ENCODE data around the gene ADAMTS17.

ADAMTS17 gene

DNA sequence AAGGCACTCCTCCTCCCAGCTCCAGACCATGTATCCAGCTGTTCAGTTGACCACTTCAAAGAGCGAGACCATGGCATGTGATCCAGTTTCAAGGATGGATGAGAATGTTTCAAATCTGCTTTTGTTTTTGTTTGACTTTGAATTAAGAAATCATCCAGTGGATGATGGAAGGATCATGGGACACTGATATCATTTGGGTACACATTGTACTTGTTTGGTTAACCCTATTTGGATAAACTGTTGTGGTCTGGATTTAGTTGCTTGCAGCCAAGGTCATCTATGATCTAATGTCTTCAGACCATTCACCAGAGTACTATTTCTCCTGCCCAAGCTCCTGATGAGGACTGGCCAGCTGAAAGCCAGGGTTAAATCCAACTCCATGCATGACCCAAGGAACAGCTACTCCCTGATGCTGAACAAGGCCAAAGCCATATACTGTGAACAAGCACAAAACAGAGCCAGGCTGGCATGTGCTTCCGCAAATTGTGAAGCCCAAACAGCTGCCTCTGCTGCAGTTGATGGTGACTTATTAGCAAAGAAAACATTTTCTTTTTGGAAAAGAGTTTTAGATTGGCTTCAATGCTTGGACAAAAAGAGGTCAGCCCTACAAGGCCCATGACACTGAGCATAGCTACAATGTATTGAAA lies 5.2 kb upstream of the ADAMTS17 start:
- TF ChIP-seq, protein P1, sequence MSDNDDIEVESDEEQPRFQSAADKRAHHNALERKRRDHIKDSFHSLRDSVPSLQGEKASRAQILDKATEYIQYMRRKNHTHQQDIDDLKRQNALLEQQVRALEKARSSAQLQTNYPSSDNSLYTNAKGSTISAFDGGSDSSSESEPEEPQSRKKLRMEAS (IDR thresholded peaks at IDR 0.05), result no peak
- TF ChIP-seq, protein P2, sequence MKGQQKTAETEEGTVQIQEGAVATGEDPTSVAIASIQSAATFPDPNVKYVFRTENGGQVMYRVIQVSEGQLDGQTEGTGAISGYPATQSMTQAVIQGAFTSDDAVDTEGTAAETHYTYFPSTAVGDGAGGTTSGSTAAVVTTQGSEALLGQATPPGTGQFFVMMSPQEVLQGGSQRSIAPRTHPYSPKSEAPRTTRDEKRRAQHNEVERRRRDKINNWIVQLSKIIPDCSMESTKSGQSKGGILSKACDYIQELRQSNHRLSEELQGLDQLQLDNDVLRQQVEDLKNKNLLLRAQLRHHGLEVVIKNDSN (IDR thresholded peaks at IDR 0.05), result no peak
- TF ChIP-seq NFIC (IDR thresholded peaks at IDR 0.05) (no peak), CREB1 (IDR thresholded peaks at IDR 0.05; ENCODE audit: low read depth) (no peak), ZBTB7A (IDR thresholded peaks at IDR 0.05; ENCODE audit: low read depth) (no peak), EGR1 (IDR thresholded peaks at IDR 0.05) (no peak), CEBPB (IDR thresholded peaks at IDR 0.05) (no peak)
- TF ChIP-seq, protein P3, sequence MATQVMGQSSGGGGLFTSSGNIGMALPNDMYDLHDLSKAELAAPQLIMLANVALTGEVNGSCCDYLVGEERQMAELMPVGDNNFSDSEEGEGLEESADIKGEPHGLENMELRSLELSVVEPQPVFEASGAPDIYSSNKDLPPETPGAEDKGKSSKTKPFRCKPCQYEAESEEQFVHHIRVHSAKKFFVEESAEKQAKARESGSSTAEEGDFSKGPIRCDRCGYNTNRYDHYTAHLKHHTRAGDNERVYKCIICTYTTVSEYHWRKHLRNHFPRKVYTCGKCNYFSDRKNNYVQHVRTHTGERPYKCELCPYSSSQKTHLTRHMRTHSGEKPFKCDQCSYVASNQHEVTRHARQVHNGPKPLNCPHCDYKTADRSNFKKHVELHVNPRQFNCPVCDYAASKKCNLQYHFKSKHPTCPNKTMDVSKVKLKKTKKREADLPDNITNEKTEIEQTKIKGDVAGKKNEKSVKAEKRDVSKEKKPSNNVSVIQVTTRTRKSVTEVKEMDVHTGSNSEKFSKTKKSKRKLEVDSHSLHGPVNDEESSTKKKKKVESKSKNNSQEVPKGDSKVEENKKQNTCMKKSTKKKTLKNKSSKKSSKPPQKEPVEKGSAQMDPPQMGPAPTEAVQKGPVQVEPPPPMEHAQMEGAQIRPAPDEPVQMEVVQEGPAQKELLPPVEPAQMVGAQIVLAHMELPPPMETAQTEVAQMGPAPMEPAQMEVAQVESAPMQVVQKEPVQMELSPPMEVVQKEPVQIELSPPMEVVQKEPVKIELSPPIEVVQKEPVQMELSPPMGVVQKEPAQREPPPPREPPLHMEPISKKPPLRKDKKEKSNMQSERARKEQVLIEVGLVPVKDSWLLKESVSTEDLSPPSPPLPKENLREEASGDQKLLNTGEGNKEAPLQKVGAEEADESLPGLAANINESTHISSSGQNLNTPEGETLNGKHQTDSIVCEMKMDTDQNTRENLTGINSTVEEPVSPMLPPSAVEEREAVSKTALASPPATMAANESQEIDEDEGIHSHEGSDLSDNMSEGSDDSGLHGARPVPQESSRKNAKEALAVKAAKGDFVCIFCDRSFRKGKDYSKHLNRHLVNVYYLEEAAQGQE (IDR thresholded peaks at IDR 0.05; ENCODE audit: low read depth), result no peak

DNA sequence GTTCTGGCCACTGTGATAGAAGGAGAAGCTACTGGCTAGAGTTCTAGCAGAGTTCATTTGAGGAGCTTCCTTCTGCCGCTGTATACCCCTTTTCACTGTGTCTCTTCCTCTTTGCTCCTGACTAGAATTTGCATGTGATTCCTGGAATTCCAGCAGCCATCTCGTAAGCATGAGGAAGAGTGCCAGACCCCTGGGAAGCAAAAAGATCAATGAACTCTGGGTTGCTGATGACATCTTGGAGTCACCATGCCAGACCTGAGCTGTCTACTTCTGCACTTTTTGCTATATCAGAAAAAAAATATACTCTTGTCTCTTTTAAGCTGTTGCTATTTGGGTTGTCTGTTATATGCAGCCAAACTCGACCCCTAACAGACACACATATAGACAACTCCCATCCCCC lies 3.7 kb upstream of the ADAMTS17 start:
- TF ChIP-seq CEBPB (IDR thresholded peaks at IDR 0.05) (no peak), FOXM1 (IDR thresholded peaks at IDR 0.05; ENCODE audit: borderline replicate concordance, low read depth) (no peak), EGR1 (IDR thresholded peaks at IDR 0.05) (no peak), EP300 (IDR thresholded peaks at IDR 0.05; ENCODE audit: borderline replicate concordance) (no peak), TAF1 (IDR thresholded peaks at IDR 0.05; ENCODE audit: low read depth) (no peak), TCF12 (IDR thresholded peaks at IDR 0.05; ENCODE audit: low read depth) (no peak), YY1 (IDR thresholded peaks at IDR 0.05; ENCODE audit: low read depth) (no peak), ZBTB7A (IDR thresholded peaks at IDR 0.05; ENCODE audit: low read depth) (no peak), RAD21 (IDR thresholded peaks at IDR 0.05; ENCODE audit: low read depth) (no peak)
- TF ChIP-seq, protein P1 (IDR thresholded peaks at IDR 0.05), result no peak
- TF ChIP-seq, protein P2 (IDR thresholded peaks at IDR 0.05), result no peak
- TF ChIP-seq, protein P3 (IDR thresholded peaks at IDR 0.05; ENCODE audit: low read depth), result no peak

DNA sequence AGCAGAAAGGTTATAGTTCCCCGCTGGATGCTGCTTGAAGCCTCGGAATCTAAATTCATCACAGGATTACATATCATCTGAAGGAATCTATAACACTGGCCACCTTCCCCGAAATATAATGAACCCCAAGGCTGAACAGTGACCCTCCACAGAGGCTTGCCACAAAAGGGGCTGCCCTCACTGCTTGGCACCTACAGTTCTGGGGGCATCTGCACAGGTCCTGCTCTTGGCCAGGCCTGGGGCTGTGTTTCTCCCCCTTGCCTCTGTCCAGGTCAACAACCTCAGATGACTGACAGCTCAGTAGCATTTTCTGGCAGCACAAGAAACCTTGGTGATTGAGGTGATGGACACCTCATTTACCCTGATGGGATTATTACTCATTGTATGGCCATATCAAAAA lies 1.5 kb upstream of the ADAMTS17 start:
- TF ChIP-seq ZBTB7A (IDR thresholded peaks at IDR 0.05; ENCODE audit: low read depth) (no peak), TAF1 (IDR thresholded peaks at IDR 0.05; ENCODE audit: low read depth) (no peak), TEAD4 (IDR thresholded peaks at IDR 0.05) (no peak), NFIC (IDR thresholded peaks at IDR 0.05) (no peak), TCF12 (IDR thresholded peaks at IDR 0.05; ENCODE audit: low read depth) (no peak), CEBPB (IDR thresholded peaks at IDR 0.05) (no peak), CREB1 (IDR thresholded peaks at IDR 0.05; ENCODE audit: low read depth) (no peak), EP300 (IDR thresholded peaks at IDR 0.05; ENCODE audit: borderline replicate concordance) (no peak), FOXM1 (IDR thresholded peaks at IDR 0.05; ENCODE audit: borderline replicate concordance, low read depth) (no peak), RAD21 (IDR thresholded peaks at IDR 0.05; ENCODE audit: low read depth) (no peak), YY1 (IDR thresholded peaks at IDR 0.05; ENCODE audit: low read depth) (no peak), EGR1 (IDR thresholded peaks at IDR 0.05) (no peak)
- TF ChIP-seq, protein P1 (IDR thresholded peaks at IDR 0.05), result no peak
- TF ChIP-seq, protein P3 (IDR thresholded peaks at IDR 0.05; ENCODE audit: low read depth), result no peak
- TF ChIP-seq, protein P2 (IDR thresholded peaks at IDR 0.05), result no peak

Measured in Ishikawa (cell line).